LNCaP clone FGC (cell line): ENCODE measurements around the gene SAFB.
"Not testable (repeated sequence)": the region's sequence is repeated elsewhere in the genome, so short reads cannot be mapped to it uniquely, and the experiment has no call there.

Source experiments
- DNase-seq: peaks from one replicate; pipeline ENCODE4 v3.0.0-alpha.2; 2011; ENCODE audit warnings: low read depth
- H3K4me3 ChIP-seq: 2 replicates; pipeline ENCODE4 v1.5.1; 2011; ENCODE audit warnings: mild to moderate bottlenecking, low read depth, low read length, control low read depth
- TF ChIP-seq, protein P1 (sequence below): IDR thresholded peaks from 2 replicates; pipeline ENCODE4 v1.5.1; 2012; ENCODE audit warnings: mild to moderate bottlenecking; ENCODE audit not compliant: control insufficient read depth, insufficient read depth; ENCODE audit errors: extremely low read depth

The SAFB gene

DNA sequence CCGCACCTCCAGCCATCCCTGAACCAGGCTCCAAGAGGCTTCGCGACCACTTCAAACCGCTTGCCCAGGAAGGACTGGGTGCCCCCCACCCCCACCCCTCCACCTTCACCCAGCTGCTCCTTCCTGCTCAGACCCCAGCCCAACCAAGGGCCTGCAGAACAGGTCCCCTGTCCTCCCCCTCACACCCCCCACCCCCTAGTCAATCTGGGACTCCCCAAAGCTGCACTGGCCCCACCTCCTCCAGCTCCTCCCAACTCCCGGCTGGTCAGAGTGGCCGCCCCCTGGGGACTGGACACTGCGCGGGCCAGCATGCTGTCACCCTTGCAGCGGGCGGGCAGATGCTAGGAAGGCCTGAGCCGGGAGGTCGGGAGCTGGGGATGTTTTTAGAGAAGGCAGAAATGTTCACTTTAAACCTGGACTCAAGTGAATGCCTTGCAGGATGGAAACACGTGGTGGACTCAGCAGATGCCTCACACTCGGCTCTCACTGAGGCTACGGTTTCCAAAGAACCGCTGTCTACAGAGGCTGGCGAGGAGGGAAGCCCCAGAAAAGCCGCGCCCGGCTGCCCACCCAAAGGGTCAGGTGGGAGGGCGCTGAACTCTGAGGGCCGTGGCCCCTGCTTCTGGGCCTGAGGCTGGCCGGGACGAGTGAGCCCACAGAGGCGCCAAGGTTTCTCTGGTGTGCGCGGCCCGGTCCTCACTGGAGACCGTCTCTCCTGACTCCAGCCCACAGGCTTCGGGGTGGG lies 75.2 kb downstream of the SAFB start:
- no peak overlapping the region for H3K4me3 ChIP-seq
- DNase-seq = no peak
- TF ChIP-seq, protein P1, sequence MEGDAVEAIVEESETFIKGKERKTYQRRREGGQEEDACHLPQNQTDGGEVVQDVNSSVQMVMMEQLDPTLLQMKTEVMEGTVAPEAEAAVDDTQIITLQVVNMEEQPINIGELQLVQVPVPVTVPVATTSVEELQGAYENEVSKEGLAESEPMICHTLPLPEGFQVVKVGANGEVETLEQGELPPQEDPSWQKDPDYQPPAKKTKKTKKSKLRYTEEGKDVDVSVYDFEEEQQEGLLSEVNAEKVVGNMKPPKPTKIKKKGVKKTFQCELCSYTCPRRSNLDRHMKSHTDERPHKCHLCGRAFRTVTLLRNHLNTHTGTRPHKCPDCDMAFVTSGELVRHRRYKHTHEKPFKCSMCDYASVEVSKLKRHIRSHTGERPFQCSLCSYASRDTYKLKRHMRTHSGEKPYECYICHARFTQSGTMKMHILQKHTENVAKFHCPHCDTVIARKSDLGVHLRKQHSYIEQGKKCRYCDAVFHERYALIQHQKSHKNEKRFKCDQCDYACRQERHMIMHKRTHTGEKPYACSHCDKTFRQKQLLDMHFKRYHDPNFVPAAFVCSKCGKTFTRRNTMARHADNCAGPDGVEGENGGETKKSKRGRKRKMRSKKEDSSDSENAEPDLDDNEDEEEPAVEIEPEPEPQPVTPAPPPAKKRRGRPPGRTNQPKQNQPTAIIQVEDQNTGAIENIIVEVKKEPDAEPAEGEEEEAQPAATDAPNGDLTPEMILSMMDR = no peak

DNA sequence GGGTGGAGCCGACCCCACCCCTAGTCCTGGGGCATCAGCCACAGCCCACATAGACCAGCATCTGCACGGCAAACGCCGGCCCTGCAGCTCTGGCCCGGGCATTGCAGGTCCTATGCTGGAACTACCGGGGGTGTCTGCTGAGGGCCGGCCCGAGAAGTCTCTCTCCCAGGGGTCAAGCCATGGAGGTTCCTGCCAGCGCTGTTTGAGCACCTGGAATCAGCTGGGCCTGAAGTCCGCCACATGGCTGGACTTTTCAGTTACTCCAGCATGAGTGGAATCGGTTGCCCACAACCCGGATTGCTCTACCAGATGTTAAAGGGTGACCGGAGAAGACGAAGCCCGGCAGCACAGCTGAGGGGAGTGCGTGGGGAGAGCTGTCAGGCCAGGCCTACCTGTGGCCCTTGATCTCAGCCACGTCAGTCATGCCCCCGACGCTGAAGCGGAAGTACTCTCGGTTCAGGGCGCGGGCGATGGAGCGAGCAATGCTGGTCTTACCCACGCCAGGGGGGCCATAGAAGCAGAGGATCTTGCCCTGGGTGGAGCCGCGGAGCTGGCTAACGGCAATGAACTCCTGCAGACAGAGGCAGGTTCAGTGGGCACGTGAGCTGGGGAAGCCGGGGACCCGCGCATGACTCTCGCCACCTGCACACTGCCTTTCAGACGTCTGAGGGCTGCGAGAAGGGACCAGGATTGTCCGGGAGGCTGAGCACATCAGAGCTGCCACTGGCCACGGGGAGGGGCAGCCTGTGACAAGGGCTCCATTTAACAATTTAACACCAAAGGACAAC lies 75.9 kb downstream of the SAFB start:
- TF ChIP-seq, protein P1 = no peak
- H3K4me3 ChIP-seq = no peak overlapping the region
- no peak for DNase-seq

DNA sequence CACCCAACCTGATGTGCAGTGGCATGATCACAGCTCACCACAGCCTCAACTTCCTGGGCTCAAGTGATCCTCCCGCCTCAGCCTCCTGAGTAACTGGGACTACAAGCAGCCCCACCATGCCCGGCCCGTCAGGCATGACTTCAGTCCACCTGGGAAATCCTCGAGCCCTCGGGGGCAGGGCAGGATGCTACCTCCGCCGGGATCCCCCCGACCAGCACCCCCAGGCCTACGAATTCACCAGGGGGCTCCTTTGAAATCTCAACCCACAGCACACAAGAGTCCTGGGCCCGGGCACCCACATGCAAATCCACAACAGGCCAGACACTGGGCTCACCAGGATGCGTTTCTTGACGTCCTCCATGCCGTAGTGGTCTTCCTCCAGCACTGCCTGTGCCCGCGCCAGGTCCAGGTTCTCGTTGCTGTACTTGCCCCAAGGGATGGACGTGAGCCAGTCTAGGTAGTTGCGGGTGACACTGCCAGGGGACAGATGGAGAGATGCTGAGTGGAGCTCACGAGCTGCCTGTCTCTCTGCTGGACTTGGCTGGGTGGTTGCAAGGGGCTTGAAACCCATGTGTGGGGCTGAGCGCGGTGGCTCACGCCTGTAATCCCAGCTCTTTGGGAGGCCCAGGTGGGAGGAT lies 77.7 kb downstream of the SAFB start:
- H3K4me3 ChIP-seq = no peak overlapping the region
- no peak for DNase-seq
- TF ChIP-seq, protein P1 = no peak

DNA sequence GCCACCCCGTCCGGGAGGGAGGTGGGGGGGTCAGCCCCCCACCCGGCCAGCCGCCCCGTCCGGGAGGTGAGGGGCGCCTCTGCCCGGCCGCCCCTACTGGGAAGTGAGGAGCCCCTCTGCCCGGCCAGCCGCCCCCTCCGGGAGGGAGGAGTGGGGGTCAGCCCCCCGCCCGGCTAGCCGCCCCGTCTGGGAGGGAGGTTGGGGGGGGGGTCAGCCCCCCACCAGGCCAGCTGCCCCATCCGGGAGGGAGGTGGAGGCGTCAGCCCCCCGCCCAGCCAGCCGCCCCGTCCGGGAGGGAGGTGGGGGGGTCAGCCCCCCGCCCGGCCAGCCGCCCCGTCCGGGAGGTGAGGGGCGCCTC lies 79.1 kb downstream of the SAFB start:
- not testable (repeated sequence) for H3K4me3 ChIP-seq, DNase-seq

DNA sequence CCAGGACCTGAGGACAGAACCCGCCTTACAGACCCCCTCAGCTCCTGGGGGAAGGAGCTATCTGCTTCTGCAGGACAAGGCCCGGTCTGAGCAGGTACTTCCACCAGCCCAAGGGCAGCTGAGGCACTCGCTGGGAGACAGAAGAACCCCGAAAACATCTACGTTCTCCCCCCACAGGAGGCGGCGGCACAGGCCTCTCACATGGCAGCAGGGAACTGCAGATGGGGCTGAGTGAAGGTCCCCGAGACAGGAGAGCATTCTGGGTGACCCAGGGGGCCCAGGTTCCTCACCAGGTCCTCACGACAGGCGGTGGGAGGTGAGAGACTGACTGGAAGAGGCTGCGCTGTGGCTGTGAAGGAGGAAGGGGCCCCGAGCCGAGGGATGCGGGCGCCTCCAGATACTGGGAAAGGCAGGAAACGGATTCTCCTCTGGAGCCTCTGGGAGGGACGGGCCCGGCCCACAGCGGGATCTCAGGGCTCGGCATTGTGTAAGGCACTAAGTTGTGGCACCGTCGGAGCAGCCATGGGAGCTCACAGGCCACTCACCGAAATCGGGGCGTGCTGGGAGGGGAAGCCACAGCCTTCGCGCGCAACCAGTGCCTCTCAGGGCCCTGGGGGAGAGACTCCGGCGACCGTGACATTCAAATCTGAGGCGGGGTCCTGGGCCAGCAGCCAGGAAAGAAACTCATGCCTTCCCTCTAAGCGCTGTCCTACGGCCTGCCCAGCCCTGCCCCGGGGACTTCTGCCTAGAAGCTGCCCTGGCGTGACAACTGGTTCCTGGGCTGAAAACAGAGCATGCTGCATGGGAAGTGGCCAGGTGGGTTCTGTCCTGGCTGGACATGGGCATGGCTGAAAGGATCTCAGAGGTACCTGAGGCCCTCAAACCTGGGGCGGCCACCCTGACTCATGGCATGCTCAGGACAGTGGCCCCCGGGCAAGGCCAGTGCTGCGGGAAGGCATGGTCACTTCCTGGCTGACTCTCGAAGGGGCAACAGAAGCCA lies 81.2 kb downstream of the SAFB start:
- no peak for DNase-seq
- TF ChIP-seq, protein P1 = no peak
- no peak overlapping the region for H3K4me3 ChIP-seq

DNA sequence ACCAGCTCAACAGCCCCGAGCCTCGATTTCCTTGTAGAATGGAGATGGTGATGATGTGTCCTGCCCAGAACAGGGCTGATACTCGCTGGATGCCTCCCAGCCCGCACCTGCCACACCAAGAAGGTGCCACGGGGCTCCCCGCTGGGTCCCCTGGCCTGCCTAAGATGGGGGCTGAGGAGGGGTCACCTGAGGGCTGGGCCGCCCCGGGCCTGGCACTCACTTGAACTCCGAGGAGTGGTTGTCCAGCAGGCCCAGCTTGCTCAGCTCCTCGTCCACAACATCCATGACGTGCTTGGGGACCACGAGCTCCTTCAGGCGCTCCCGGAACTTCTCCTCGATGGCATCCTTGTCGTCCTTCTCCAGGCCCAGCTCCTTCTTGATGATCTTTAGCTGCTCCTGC lies 82.7 kb downstream of the SAFB start:
- TF ChIP-seq, protein P1 = no peak
- no peak overlapping the region for H3K4me3 ChIP-seq
- DNase-seq = no peak
